DOHH2 (cell line): Measurements from ENCODE around the gene GLOD5.

ENCODE experiments used
- H3F3A ChIP-seq: fragments of 200-600 bp; sonication (generic), shearing (Covaris generic); 2 replicates; pipeline ENCODE4 v1.6.0; 2016; ENCODE audit warnings: antibody characterized with exemption, mild to moderate bottlenecking; ENCODE audit not compliant: control insufficient read depth, insufficient read depth
- H3K27ac ChIP-seq: fragments of 200-600 bp; sonication (generic); 2 replicates; pipeline ENCODE4 v1.5.1; 2014; ENCODE audit warnings: low read depth, mild to moderate bottlenecking, low read length, moderate library complexity
- H3K27me3 ChIP-seq: fragments of 200-600 bp; sonication (generic); 2 replicates; pipeline ENCODE4 v1.6.1; 2014; ENCODE audit warnings: mild to moderate bottlenecking, low read length, mixed read lengths; ENCODE audit not compliant: control insufficient read depth
- H3K36me3 ChIP-seq: fragments of 200-600 bp; sonication (generic); 2 replicates; pipeline ENCODE4 v1.6.1; 2014; ENCODE audit warnings: mild to moderate bottlenecking, low read length, moderate library complexity, mixed read lengths; ENCODE audit not compliant: control insufficient read depth
- H3K4me1 ChIP-seq: fragments of 200-600 bp; sonication (generic); 2 replicates; pipeline ENCODE4 v1.6.1; 2014; ENCODE audit warnings: mild to moderate bottlenecking, low read length, mixed read lengths; ENCODE audit not compliant: control insufficient read depth
- H3K4me2 ChIP-seq: fragments of 200-600 bp; sonication (generic); 2 replicates; pipeline ENCODE4 v1.6.0; 2014; ENCODE audit warnings: mild to moderate bottlenecking, low read length, moderate library complexity
- H3K4me3 ChIP-seq: fragments of 200-600 bp; sonication (generic); 2 replicates; pipeline ENCODE4 v1.5.1; 2014; ENCODE audit warnings: mild to moderate bottlenecking, low read length, mixed read lengths
- H3K79me2 ChIP-seq: fragments of 200-600 bp; sonication (generic); 2 replicates; pipeline ENCODE4 v1.6.1; 2014; ENCODE audit warnings: mild to moderate bottlenecking, low read length, mixed read lengths; ENCODE audit not compliant: control insufficient read depth
- H3K9me2 ChIP-seq: fragments of 200-600 bp; sonication (generic); replicated peaks from 2 replicates; pipeline ENCODE4 v1.6.1; 2014; ENCODE audit warnings: mild to moderate bottlenecking, low read length, mixed read lengths; ENCODE audit not compliant: control insufficient read depth
- H3K9me3 ChIP-seq: fragments of 200-600 bp; sonication (generic); 2 replicates; pipeline ENCODE4 v1.6.1; 2014; ENCODE audit warnings: antibody characterized with exemption, low read length, mixed read lengths; ENCODE audit not compliant: control insufficient read depth, insufficient read depth
- H4K20me1 ChIP-seq: fragments of 200-600 bp; sonication (generic); 2 replicates; pipeline ENCODE4 v1.6.0; 2014; ENCODE audit warnings: low read depth, mild to moderate bottlenecking, antibody characterized with exemption, low read length, moderate library complexity; ENCODE audit not compliant: control insufficient read depth, insufficient read depth
- EZH2phosphoT487 ChIP-seq: fragments of 200-600 bp; sonication (generic); IDR thresholded peaks from 2 replicates; pipeline ENCODE4 v1.6.1; 2017; ENCODE audit warnings: borderline replicate concordance, mild to moderate bottlenecking, antibody characterized with exemption, low read length, moderate library complexity, mixed read lengths
- TF ChIP-seq, protein P1 (sequence below): fragments of 200-600 bp; sonication (generic); IDR thresholded peaks from one replicate; pipeline ENCODE4 v1.5.1; 2014; ENCODE audit warnings: antibody characterized with exemption, mild to moderate bottlenecking, low read depth, low read length; ENCODE audit not compliant: poor library complexity, severe bottlenecking

The GLOD5 gene

DNA sequence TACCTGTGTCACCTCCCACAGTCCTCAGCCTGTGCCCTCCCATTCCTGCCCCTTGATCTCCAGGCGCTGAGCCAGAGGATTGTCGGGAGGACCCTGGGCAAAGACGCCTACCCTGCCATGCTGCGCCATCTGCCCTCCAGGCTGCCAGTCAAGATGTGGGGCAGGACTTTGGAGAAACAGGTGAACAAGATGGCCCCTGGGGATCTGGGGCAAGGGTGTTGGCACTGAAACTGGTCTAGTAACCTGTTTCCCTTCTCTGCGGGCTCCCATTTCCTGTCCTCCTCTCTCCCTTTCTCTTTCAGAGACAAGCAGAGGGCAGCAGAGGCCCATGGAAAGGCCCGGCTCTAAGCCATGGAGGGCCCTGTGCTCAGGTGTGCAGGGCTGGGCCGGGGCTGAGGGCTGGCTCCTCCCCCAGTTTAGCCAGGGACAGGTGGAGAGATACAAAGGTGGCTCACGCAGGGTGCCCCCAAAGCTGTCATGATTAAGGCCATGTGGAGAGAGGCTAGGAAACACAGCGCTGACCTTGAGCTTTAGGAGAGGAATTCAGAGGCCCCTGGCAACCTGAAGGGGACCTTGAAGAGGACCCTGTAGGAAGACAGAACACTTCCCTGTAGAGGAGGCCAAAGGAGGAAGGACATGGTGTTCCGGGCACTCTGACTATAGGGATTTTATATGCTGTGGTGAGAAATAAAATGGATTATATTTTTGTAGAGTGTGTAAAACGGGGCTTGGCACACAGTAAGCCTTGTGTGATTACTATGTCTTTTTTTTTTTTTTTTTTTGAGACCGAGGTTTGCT lies at the start of gene GLOD5:
TSS of gene GLOD5 (plus strand) at position 74 of the 798 bp plus-strand sequence. CDS start at position 118, 44 bp downstream.
- H3K4me3 ChIP-seq, result no peak within 1 kb of the TSS
- no peaks in the 10 kb centered on the region for H3K27me3 ChIP-seq
- TF ChIP-seq, protein P1, sequence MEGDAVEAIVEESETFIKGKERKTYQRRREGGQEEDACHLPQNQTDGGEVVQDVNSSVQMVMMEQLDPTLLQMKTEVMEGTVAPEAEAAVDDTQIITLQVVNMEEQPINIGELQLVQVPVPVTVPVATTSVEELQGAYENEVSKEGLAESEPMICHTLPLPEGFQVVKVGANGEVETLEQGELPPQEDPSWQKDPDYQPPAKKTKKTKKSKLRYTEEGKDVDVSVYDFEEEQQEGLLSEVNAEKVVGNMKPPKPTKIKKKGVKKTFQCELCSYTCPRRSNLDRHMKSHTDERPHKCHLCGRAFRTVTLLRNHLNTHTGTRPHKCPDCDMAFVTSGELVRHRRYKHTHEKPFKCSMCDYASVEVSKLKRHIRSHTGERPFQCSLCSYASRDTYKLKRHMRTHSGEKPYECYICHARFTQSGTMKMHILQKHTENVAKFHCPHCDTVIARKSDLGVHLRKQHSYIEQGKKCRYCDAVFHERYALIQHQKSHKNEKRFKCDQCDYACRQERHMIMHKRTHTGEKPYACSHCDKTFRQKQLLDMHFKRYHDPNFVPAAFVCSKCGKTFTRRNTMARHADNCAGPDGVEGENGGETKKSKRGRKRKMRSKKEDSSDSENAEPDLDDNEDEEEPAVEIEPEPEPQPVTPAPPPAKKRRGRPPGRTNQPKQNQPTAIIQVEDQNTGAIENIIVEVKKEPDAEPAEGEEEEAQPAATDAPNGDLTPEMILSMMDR, result no peak
- no peak for TF ChIP-seq EZH2phosphoT487

DNA sequence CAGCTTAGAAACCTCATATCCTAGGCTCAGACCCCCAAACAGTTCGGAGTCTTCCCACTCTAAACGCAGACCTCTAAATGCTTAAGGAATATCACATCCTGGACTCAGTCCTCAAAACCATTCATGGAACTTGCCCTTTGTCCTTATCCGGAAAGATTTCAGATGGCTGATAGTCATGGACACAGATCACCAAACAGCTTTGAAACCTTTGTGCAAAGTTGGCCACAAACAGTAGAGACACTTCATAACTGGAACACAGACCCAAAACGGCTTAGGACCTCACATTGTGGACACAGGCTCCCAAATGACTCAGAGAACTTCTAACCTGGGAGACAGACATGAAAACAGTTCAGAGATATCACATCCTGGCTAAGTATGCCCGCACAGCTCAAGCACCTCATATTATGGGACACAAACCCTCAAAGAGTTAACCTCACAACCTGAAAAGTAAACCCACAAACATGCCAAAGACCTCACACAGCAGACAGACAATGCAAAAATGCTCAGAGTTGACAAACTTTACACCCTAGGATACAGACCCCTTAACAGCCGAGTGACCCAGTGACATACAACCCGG lies 49.5 kb upstream of the GLOD5 start:
- Histone ChIP-seq H3K4me2 (no peak overlapping the region), H3K79me2 (no peaks in the 10 kb centered on the region), H3K27ac (no peak overlapping the region), H3K9me3 (no peaks in the 10 kb centered on the region), H3K4me1 (no peaks in the 10 kb centered on the region), H3K9me2 (no peaks in the 10 kb centered on the region), H4K20me1 (no peaks in the 10 kb centered on the region), H3K4me3 (no peak overlapping the region), H3K27me3 (no peaks in the 10 kb centered on the region), H3F3A (no peaks in the 10 kb centered on the region; the same call in 1 of the 2 replicates), H3K36me3 (peaks cover 5% of the 10 kb centered on the region; the same call in 1 of the 2 replicates)
- TF ChIP-seq, protein P1, result no peak
- no peak for TF ChIP-seq EZH2phosphoT487

More for the DNA sequence above, at the start of gene GLOD5:
- Histone ChIP-seq H3K9me3 (no peaks in the 10 kb centered on the region), H3F3A (no peaks in the 10 kb centered on the region), H3K79me2 (no peaks in the 10 kb centered on the region), H3K9me2 (no peaks in the 10 kb centered on the region), H4K20me1 (no peaks in the 10 kb centered on the region), H3K27ac (no peak within 1 kb of the TSS), H3K36me3 (no peaks in the 10 kb centered on the region), H3K4me1 (no peaks in the 10 kb centered on the region), H3K4me2 (no peak within 1 kb of the TSS)

DNA sequence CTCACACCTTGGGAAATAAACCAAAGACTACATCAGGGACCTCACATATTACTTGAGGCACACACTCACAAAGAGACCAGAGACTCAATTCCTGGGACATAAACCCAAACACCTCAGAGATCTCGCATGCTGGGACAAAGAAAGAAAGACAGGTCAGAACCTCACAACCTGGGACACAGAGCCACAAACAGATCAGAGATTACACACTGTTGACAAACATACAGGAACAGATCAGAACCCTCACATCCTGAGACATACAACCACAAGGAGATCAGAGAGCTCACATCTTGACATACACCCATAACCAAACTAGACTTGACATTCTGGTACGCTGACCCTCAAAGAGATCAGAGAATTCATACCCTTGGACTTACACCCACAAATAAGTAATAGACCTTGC lies 47.7 kb upstream of the GLOD5 start:
- Histone ChIP-seq H3K27ac (no peak overlapping the region), H3K79me2 (no peaks in the 10 kb centered on the region), H3K36me3 (no peaks in the 10 kb centered on the region), H3K27me3 (no peaks in the 10 kb centered on the region), H3K4me2 (no peak overlapping the region), H4K20me1 (no peaks in the 10 kb centered on the region), H3K9me2 (no peaks in the 10 kb centered on the region), H3K4me1 (no peaks in the 10 kb centered on the region), H3K4me3 (no peak overlapping the region), H3F3A (no peaks in the 10 kb centered on the region; the same call in 1 of the 2 replicates), H3K9me3 (no peaks in the 10 kb centered on the region)
- TF ChIP-seq, protein P1, result no peak
- TF ChIP-seq EZH2phosphoT487, result no peak
